Testis (tissue), 3 donors: ENCODE results near the gene CYP3A5. TPM values are rescaled to one million over a fixed set of nuclear protein-coding genes. Genes with fewer than 3 reads are reported as not detected.

Source experiments
- DNase-seq: peaks from one replicate; pipeline ENCODE4 v3.0.0-alpha.2; 2019
- H3K27ac ChIP-seq, 2 donors: fragments of 200-600 bp; sonication (generic); one replicate each; pipeline ENCODE4 v1.5.1; 2019
- H3K27me3 ChIP-seq: fragments of 200-600 bp; sonication (generic); one replicate; pipeline ENCODE4 v1.5.1; 2019
- H3K36me3 ChIP-seq: fragments of 200-600 bp; sonication (generic); one replicate; pipeline ENCODE4 v1.5.1; 2017; ENCODE audit warnings: low read depth; ENCODE audit errors: missing control alignments
- H3K4me1 ChIP-seq: fragments of 200-600 bp; sonication (generic); one replicate; pipeline ENCODE4 v1.5.1; 2019
- H3K4me3 ChIP-seq, 2 donors: fragments of 200-600 bp; sonication (generic); one replicate each; pipeline ENCODE4 v1.5.1; 2017 to 2019
- H3K9me3 ChIP-seq: fragments of 200-600 bp; sonication (generic); one replicate; pipeline ENCODE4 v1.5.1; 2017
- POLR2A ChIP-seq: fragments of 450-650 bp; IDR thresholded peaks from one replicate; pipeline ENCODE4 v1.6.1; 2017; ENCODE audit warnings: antibody characterized with exemption, mild to moderate bottlenecking, moderate library complexity
- WGBS, 2 donors: methylation state at CpG; one replicate each; pipeline ENCODE4 v1.1.5; 2018; 5-methylcytosine and 5-hydroxymethylcytosine counted together
- intact Hi-C: fragments of 100-400 bp; cut with DNase I; formaldehyde crosslinking; loops from one replicate; pipeline ENCODE4 v1.15.1; 2023; ENCODE audit warnings: low total_unique reads
- polyA plus RNA-seq: library from polyadenylated mRNA; stranded (reverse); fragments of 350-450 nt; fragmentation: Illumina TruSeq; extraction: RNeasy Lipid Tissue Mini Kit (QIAGEN cat#74804); gene quantifications from one replicate; pipeline ENCODE4 v1.2.3, GENCODE V29; 2014; ENCODE audit warnings: low read depth, low replicate concordance; ENCODE audit not compliant: insufficient read depth
- small RNA-seq, 2 donors: library from RNA; depleted of rRNA; stranded (forward); fragments of <200 nt; gene quantifications; one replicate each; pipeline ENCODE3, GENCODE V24; 2016
- total RNA-seq, 2 donors: library from RNA; depleted of rRNA; stranded (reverse); fragments of >200 nt; gene quantifications; one replicate each; pipeline ENCODE4 v1.2.3, GENCODE V29; 2016
- TF ChIP-seq, protein P1 (sequence below), 3 experiments: fragments of 450-650 bp in 2 of 3; fragments of 200-600 bp in 1 of 3; sonication (generic) in 1 of 3; IDR thresholded peaks; one replicate each; pipeline ENCODE4 v1.5.1; 2016 to 2019; ENCODE audit warnings: antibody characterized with exemption in 3 of 3, mild to moderate bottlenecking in 2 of 3, moderate library complexity in 1 of 3

CYP3A5 gene
- total and polyA plus RNA-seq, 3 donors from 2014 or later, result 0.12 to 0.63 (median 0.55) TPM

DNA sequence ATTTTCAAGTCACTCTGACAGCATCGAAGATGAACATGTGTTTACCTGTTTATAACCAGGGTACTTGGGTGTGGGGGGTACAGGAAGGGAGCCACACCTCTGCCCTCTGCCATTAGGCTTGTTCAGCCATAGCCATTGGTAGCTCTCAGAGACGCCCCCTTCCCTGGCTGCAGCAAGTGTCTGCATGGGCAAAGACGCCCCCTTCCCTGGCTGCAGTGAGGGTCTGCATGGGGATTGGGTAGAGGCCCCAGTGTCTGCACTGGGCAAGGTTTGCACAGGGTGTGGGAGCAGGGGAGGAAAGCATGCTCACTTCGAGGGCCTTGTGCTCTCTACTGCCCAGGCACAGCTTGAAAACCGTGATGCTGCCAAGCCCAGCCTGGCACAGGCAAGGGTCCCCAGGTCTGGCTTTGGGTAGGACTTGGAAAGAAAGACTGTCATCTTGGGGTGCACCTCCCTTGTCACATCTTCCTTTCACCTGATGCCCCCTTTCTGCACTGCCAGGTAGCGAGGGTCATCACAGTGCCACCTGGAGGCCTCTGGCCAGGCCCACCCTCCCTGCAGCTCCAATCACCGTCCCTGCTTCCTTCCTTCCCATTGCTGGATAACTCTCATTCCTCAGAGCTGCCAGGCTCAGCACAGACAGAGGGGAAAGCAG, 78.0 kb downstream of the CYP3A5 start:
- no peaks in the 10 kb centered on the region for H3K4me1 ChIP-seq
- H3K36me3 ChIP-seq, result no peaks in the 10 kb centered on the region
- no peak overlapping the region for H3K4me3 ChIP-seq
- no peak overlapping the region for H3K27ac ChIP-seq
- no peaks in the 10 kb centered on the region for H3K27me3 ChIP-seq
- H3K9me3 ChIP-seq, result no peaks in the 10 kb centered on the region
- intact Hi-C loops, result no loop called here
- WGBS, 2 donors, result 84 to 85% methylated on average over 4 to 7 of the region's 7 CpGs
- DNase-seq, result no peak
- TF ChIP-seq, protein P1, sequence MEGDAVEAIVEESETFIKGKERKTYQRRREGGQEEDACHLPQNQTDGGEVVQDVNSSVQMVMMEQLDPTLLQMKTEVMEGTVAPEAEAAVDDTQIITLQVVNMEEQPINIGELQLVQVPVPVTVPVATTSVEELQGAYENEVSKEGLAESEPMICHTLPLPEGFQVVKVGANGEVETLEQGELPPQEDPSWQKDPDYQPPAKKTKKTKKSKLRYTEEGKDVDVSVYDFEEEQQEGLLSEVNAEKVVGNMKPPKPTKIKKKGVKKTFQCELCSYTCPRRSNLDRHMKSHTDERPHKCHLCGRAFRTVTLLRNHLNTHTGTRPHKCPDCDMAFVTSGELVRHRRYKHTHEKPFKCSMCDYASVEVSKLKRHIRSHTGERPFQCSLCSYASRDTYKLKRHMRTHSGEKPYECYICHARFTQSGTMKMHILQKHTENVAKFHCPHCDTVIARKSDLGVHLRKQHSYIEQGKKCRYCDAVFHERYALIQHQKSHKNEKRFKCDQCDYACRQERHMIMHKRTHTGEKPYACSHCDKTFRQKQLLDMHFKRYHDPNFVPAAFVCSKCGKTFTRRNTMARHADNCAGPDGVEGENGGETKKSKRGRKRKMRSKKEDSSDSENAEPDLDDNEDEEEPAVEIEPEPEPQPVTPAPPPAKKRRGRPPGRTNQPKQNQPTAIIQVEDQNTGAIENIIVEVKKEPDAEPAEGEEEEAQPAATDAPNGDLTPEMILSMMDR (IDR thresholded peaks at IDR 0.05), result no peak
- no peak for TF ChIP-seq POLR2A

DNA sequence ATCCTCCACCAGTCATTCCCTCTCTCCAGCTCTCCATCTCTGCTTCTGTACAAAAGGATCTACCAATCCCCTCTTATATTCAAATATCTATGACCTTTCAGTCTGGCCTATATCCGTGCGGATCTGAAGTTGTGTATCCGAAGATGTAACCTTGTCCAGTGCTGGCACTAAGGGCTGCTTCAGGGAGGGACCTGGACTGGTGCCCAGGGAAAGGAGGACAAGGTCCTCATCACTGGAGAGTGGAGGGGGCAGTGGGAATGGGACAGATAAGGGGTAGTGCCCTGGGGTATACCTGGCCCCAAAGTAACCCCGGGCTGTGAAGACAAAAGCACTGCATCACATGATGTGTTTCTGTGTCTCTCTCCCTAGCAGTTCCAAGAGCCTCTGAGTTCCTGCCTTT, 80.0 kb downstream of the CYP3A5 start:
- intact Hi-C loops, result no loop called here
- no peak overlapping the region for H3K27ac ChIP-seq
- H3K36me3 ChIP-seq, result no peaks in the 10 kb centered on the region
- WGBS, 2 donors, result 39 to 56% methylated on average over 4 of the region's 4 CpGs
- no peaks in the 10 kb centered on the region for H3K9me3 ChIP-seq
- no peak for TF ChIP-seq POLR2A
- TF ChIP-seq, protein P1 (IDR thresholded peaks at IDR 0.05), result no peak
- H3K4me3 ChIP-seq, result no peak overlapping the region
- no peaks in the 10 kb centered on the region for H3K27me3 ChIP-seq
- no peak for DNase-seq
- no peaks in the 10 kb centered on the region for H3K4me1 ChIP-seq

Small RNA genes within 50 kb of the gene (small RNA-seq; reads per million reads assigned to genes)
- gene CYP3A51P (0 reads per million in 2 donors), gene CYP3A7-CYP3A51P (0 reads per million in 2 donors)

Other genes with a start within 250 kb of the CYP3A5 start
- gene PTCD1, start 241.2 kb downstream of the CYP3A5 start, total RNA-seq, result 10 to 100 TPM; 13.6 to 14.4 TPM
- 6.1 TPM for gene PTCD1, start 241.2 kb downstream of the CYP3A5 start, polyA plus RNA-seq
- 100 to 1,000 TPM; 107 to 130 TPM for gene CPSF4, start 241.1 kb downstream of the CYP3A5 start, total RNA-seq
- gene CPSF4, start 241.1 kb downstream of the CYP3A5 start, polyA plus RNA-seq, result 82.4 TPM
- 100 to 1,000 TPM; 582 to 769 TPM for gene ATP5MF, start 213.8 kb downstream of the CYP3A5 start, total RNA-seq
- 594 TPM for gene ATP5MF, start 213.8 kb downstream of the CYP3A5 start, polyA plus RNA-seq
- 10 to 100 TPM; 26.2 to 32.0 TPM for gene ZNF789, start 207.1 kb downstream of the CYP3A5 start, total RNA-seq
- gene ZNF789, start 207.1 kb downstream of the CYP3A5 start, polyA plus RNA-seq, result 30.9 TPM
- 10 to 100 TPM; 45.3 to 65.0 TPM for gene ZNF394, start 179.7 kb downstream of the CYP3A5 start, total RNA-seq
- 24.6 TPM for gene ZNF394, start 179.7 kb downstream of the CYP3A5 start, polyA plus RNA-seq
- gene ZKSCAN5, start 175.3 kb downstream of the CYP3A5 start, total RNA-seq, result 10 to 100 TPM; 19.9 to 24.9 TPM
- 24.7 TPM for gene ZKSCAN5, start 175.3 kb downstream of the CYP3A5 start, polyA plus RNA-seq
- 10 to 100 TPM in 1 of 2 donors, 1 to 10 TPM in 1; 9.2 to 11.5 TPM for gene FAM200A, start 127.9 kb downstream of the CYP3A5 start, total RNA-seq
- gene FAM200A, start 127.9 kb downstream of the CYP3A5 start, polyA plus RNA-seq, result 11.4 TPM
- gene ZNF655, start 121.4 kb downstream of the CYP3A5 start, total RNA-seq, result 100 to 1,000 TPM; 120 to 149 TPM
- 45.9 TPM for gene ZNF655, start 121.4 kb downstream of the CYP3A5 start, polyA plus RNA-seq
- gene TMEM225B, start 81.7 kb downstream of the CYP3A5 start, total RNA-seq, result 10 to 100 TPM; 57.0 to 62.1 TPM
- gene TMEM225B, start 81.7 kb downstream of the CYP3A5 start, polyA plus RNA-seq, result 406 TPM
- gene ZSCAN25, start 63.0 kb downstream of the CYP3A5 start, total RNA-seq, result 10 to 100 TPM; 31.0 to 36.0 TPM
- gene ZSCAN25, start 63.0 kb downstream of the CYP3A5 start, polyA plus RNA-seq, result 14.1 TPM
- not detected for gene CYP3A7, start 55.2 kb upstream of the CYP3A5 start, total RNA-seq
- not detected for gene CYP3A7, start 55.2 kb upstream of the CYP3A5 start, polyA plus RNA-seq
- 1 to 10 TPM; 1.3 to 1.8 TPM for gene CYP3A4, start 104.2 kb upstream of the CYP3A5 start, total RNA-seq
- gene CYP3A4, start 104.2 kb upstream of the CYP3A5 start, polyA plus RNA-seq, result 0.34 TPM
- under 1 TPM in 1 of 2 donors, not detected in 1; 0.37 TPM for gene CYP3A43, start 148.0 kb upstream of the CYP3A5 start, total RNA-seq
- gene CYP3A43, start 148.0 kb upstream of the CYP3A5 start, polyA plus RNA-seq, result 3.6 TPM
- not detected for gene OR2AE1, start 197.0 kb upstream of the CYP3A5 start, total RNA-seq
- gene OR2AE1, start 197.0 kb upstream of the CYP3A5 start, polyA plus RNA-seq, result not detected
- 10 to 100 TPM; 56.1 to 59.7 TPM for gene TRIM4, start 239.5 kb upstream of the CYP3A5 start, total RNA-seq
- gene TRIM4, start 239.5 kb upstream of the CYP3A5 start, polyA plus RNA-seq, result 26.1 TPM
- gene GJC3, start 249.6 kb upstream of the CYP3A5 start, total RNA-seq, result under 1 TPM; 0.43 to 0.71 TPM
- 0.79 TPM for gene GJC3, start 249.6 kb upstream of the CYP3A5 start, polyA plus RNA-seq